Measurements from ENCODE around the gene SSX2IP.
A peak's percentile ranks its signal among the peaks of the same experiment; 100 is the strongest.

- TF ChIP-seq CTCF (conservative IDR thresholded peaks at IDR 0.05; ENCODE audit: low read depth, low read length) (peak; percentile 62), EZH2 (IDR thresholded peaks at IDR 0.05; ENCODE audit: low read length, unreplicated experiment) (no peak)
Measured at GRCh38 chr1:84668185-84668584, 22.1 kb downstream of the SSX2IP start.
